ENCODE measurements around the gene LIPC.

- no peak for TF ChIP-seq CREB1 (IDR thresholded peaks at IDR 0.05; ENCODE audit: low read depth)
- no peak for TF ChIP-seq RAD21 (IDR thresholded peaks at IDR 0.05; ENCODE audit: low read depth)
- no peak for TF ChIP-seq TAF1 (IDR thresholded peaks at IDR 0.05; ENCODE audit: low read depth)
- TF ChIP-seq ZBTB7A (IDR thresholded peaks at IDR 0.05; ENCODE audit: low read depth), result no peak
- no peak for TF ChIP-seq REST (IDR thresholded peaks at IDR 0.05; ENCODE audit: low read depth)
- TF ChIP-seq EP300 (IDR thresholded peaks at IDR 0.05; ENCODE audit: borderline replicate concordance), result no peak
- TF ChIP-seq NFIC (IDR thresholded peaks at IDR 0.05), result no peak
- no peak for TF ChIP-seq FOXM1 (IDR thresholded peaks at IDR 0.05; ENCODE audit: borderline replicate concordance, low read depth)
- no peak for TF ChIP-seq TEAD4 (IDR thresholded peaks at IDR 0.05)
- TF ChIP-seq USF1 (IDR thresholded peaks at IDR 0.05), result 0 out of 2 replicates have a peak, but pooled peaks have one; percentile 24
- TF ChIP-seq YY1 (IDR thresholded peaks at IDR 0.05; ENCODE audit: low read depth), result no peak
- no peak for TF ChIP-seq MAX (IDR thresholded peaks at IDR 0.05)
Measured at GRCh38 chr15:58506064-58506490, 74.3 kb downstream of the LIPC start.
